ENCODE measurements around the gene C2orf76. TPM values are rescaled to one million over a fixed set of nuclear protein-coding genes. Genes with fewer than 3 reads are reported as not detected.
A peak's percentile ranks its signal among the peaks of the same experiment; 100 is the strongest.

Gene C2orf76
- polyA plus RNA-seq, 1 of the 3 experiments (the other 2 are of a cell fraction), result 6.0 TPM

DNA sequence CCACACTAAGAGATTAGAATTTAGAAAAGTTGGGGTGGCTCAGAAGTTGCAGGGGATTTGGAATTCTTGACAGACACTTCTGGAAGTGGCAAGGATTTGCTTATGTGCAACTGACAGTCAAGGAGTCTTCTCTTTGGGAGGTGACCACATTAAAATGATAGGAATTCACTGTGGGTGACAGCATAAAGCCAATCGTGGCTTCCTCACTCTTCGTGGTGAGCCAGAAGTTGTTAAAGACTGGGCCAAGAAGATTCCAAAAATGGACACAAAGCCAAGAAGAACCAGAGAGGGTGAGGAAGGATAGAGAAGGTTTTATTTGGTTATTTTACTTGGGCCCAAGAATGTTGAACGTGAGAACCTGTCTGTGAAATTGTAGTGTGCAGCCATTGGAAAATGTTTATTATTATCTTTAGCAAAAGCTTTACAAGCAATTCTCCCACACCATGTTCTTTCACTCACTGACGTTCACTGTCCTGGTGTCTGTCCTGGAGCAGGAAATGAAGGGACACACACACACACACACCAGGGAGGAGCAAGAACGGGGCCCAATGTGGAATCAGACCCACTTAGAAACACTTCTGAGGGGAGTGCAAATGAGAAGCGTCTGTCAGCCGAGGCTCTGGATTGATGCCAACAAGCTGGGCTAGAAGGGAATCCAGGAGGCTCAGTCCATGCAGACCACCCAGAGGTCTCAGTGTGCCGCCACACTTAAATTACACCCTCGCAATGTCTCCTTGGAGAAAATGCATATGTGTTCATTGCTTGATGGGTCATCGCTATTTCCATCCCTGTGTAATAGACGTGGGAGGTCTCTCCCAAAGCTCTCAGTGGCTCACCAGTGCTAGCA lies 105.8 kb downstream of the C2orf76 start:
- no peak overlapping the region for H3K9ac ChIP-seq
- no peaks in the 10 kb centered on the region for H3K27me3 ChIP-seq (ENCODE audit: insufficient read depth)
- ChIA-PET CTCF (interaction anchor here (1.1 kb wide), 1 partner anchor 19 kb away, joined by 3 read pairs; no protein-coding TSS in a partner anchor), POLR2A (no interaction called here)
- peaks cover 5 to 17% of the 10 kb centered on the region in 2 experiments; a peak in 3 of 4 replicates for H3K4me1 ChIP-seq (ENCODE audit: control insufficient read depth in 1 of 2, insufficient read depth in 2 of 2, low read depth in 1 of 2, low read length in 1 of 2)
- no peaks in the 10 kb centered on the region for H3K9me2 ChIP-seq
- no peaks in the 10 kb centered on the region for H4K20me1 ChIP-seq (ENCODE audit: insufficient read depth)
- no peaks in the 10 kb centered on the region for H3K9me3 ChIP-seq
- TF ChIP-seq FOXM1 (IDR thresholded peaks at IDR 0.05; ENCODE audit: low read depth) (no peak), RCOR1 (IDR thresholded peaks at IDR 0.05; ENCODE audit: low read length) (no peak), MXI1 (IDR thresholded peaks at IDR 0.05; ENCODE audit: low read depth, low read length) (no peak), RAD21 (IDR thresholded peaks at IDR 0.05; ENCODE audit: low read length) (no peak), SMC3 (IDR thresholded peaks at IDR 0.05; ENCODE audit: low read depth, low read length) (no peak), JUND (IDR thresholded peaks at IDR 0.05) (no peak), IRF3 (IDR thresholded peaks at IDR 0.05; ENCODE audit: low read depth, low read length) (no peak)
- H3K4me3 ChIP-seq (ENCODE audit: low read depth in 2 of 2, low read length in 1 of 2), result no peak overlapping the region
- H3K4me2 ChIP-seq, result no peak overlapping the region
- no peak for DNase-seq
- H3K36me3 ChIP-seq (replicated peaks in 1 of 2; ENCODE audit: control insufficient read depth in 1 of 2, insufficient read depth in 2 of 2, low read length in 1 of 2), result no peaks in the 10 kb centered on the region
- no peaks in the 10 kb centered on the region for H3K79me2 ChIP-seq (ENCODE audit: insufficient read depth)
- H3K27ac ChIP-seq (ENCODE audit: low read depth in 2 of 2, low read length in 1 of 2), result no peak overlapping the region
- H2AFZ ChIP-seq (ENCODE audit: low read depth), result no peak overlapping the region
- no peaks in the 10 kb centered on the region for H3F3A ChIP-seq (replicated peaks; ENCODE audit: insufficient read depth)
- 85% methylated on average over 10 of the region's 11 CpGs for WGBS (ENCODE audit: low lambda C conversion rate)

DNA sequence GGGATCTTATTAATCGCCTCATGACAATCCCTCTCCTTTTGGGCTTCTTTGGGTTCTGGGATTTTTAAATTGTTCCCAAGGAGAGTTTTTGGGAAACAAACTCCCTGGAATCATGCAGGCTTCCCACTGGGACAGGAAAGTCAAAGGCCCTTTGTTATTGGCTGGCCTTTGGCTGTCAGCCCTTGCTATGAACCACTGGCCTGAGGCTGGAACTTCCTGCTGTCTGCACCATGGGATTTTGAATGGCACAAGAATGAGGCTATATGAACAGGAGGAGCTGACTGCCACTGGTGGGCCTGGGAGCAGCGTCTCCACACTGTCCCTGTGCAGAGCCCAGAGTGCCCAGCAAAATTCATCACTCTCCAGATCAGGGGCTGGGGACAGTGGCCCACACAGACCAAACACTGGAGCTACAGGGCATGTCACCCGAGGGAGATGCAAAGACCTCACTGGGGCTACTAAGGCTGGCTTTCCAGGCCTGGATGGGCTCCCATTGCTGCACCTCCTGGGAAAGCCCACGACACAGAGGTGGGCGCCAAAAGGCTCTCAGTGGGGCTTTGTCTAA lies 107.3 kb downstream of the C2orf76 start:
- H3K4me2 ChIP-seq, result no peak overlapping the region
- H3K4me1 ChIP-seq (ENCODE audit: control insufficient read depth in 1 of 2, insufficient read depth in 2 of 2, low read depth in 1 of 2, low read length in 1 of 2), result peaks cover 13 to 19% of the 10 kb centered on the region in 2 experiments; a peak in 3 of 4 replicates
- TF ChIP-seq FOSL2 (IDR thresholded peaks at IDR 0.05; ENCODE audit: borderline replicate concordance, low read depth) (no peak), REST (IDR thresholded peaks at IDR 0.05; ENCODE audit: low read depth, low read length) (no peak), RAD21 (IDR thresholded peaks at IDR 0.05; ENCODE audit: low read length) (no peak), TEAD4 (IDR thresholded peaks at IDR 0.05; ENCODE audit: borderline replicate concordance, insufficient read depth) (no peak), CTCF (IDR thresholded peaks at IDR 0.05) (no peak)
- TF ChIP-seq, protein P1, sequence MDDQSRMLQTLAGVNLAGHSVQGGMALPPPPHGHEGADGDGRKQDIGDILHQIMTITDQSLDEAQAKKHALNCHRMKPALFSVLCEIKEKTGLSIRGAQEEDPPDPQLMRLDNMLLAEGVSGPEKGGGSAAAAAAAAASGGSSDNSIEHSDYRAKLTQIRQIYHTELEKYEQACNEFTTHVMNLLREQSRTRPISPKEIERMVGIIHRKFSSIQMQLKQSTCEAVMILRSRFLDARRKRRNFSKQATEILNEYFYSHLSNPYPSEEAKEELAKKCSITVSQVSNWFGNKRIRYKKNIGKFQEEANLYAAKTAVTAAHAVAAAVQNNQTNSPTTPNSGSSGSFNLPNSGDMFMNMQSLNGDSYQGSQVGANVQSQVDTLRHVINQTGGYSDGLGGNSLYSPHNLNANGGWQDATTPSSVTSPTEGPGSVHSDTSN (IDR thresholded peaks at IDR 0.05), result no peak
- H4K20me1 ChIP-seq (ENCODE audit: insufficient read depth), result no peaks in the 10 kb centered on the region
- H3K27ac ChIP-seq (ENCODE audit: low read depth in 2 of 2, low read length in 1 of 2), result no peak overlapping the region
- CTCF ChIA-PET, result interaction anchor here (1.0 to 1.2 kb wide), 3 partner anchors 11 to 244 kb away, joined by 3 read pairs; no protein-coding TSS in a partner anchor
- H3K79me2 ChIP-seq (ENCODE audit: insufficient read depth), result no peaks in the 10 kb centered on the region
- WGBS (ENCODE audit: low lambda C conversion rate), result 95% methylated on average over 4 of the region's 5 CpGs
- no peaks in the 10 kb centered on the region for H3K9me2 ChIP-seq
- H2AFZ ChIP-seq (ENCODE audit: low read depth), result no peak overlapping the region
- no peaks in the 10 kb centered on the region for H3K27me3 ChIP-seq (ENCODE audit: insufficient read depth)
- no peak overlapping the region for H3K9ac ChIP-seq
- H3K36me3 ChIP-seq (replicated peaks in 1 of 2; ENCODE audit: control insufficient read depth in 1 of 2, insufficient read depth in 2 of 2, low read length in 1 of 2), result no peaks in the 10 kb centered on the region
- POLR2A ChIA-PET, result no interaction called here
- no peaks in the 10 kb centered on the region for H3K9me3 ChIP-seq
- DNase-seq, result peak; percentile 1
- H3K4me3 ChIP-seq (ENCODE audit: low read depth in 2 of 2, low read length in 1 of 2), result no peak overlapping the region
- H3F3A ChIP-seq (replicated peaks; ENCODE audit: insufficient read depth), result peaks cover 8% of the 10 kb centered on the region
